Tongue (tissue), 2 donors: ENCODE measurements around the gene CLDN19. TPM values are rescaled to one million over a fixed set of nuclear protein-coding genes. Genes with fewer than 3 reads are reported as not detected.

Experiments used
- DNase-seq: peaks from one replicate; pipeline ENCODE4 v3.0.0-alpha.2; 2015
- total RNA-seq: library from RNA; depleted of rRNA; stranded (reverse); fragments of >200 nt; gene quantifications from one replicate; pipeline ENCODE4 v1.2.3, GENCODE V29; 2014

CLDN19 gene
- total RNA-seq, 1 donor from 2014 or later, result 2.8 TPM

GRCh38 chr1:42700006-42700405 is 40.0 kb downstream of the CLDN19 start:
- no peak for DNase-seq

- DNase-seq, result no peak
Observed at GRCh38 chr1:42698081-42698813, 41.8 kb downstream of the CLDN19 start.

- no peak for DNase-seq
Observed at GRCh38 chr1:42692911-42693310, 47.1 kb downstream of the CLDN19 start.

- DNase-seq, result no peak
Observed at GRCh38 chr1:42692461-42692860, 47.6 kb downstream of the CLDN19 start.

- no peak for DNase-seq
Observed at GRCh38 chr1:42691157-42691498, 48.9 kb downstream of the CLDN19 start.

GRCh38 chr1:42690477-42691156 is 49.4 kb downstream of the CLDN19 start:
- DNase-seq, result no peak

- DNase-seq, result no peak
Observed at GRCh38 chr1:42689912-42690311, 50.1 kb downstream of the CLDN19 start.

- DNase-seq, result no peak
Observed at GRCh38 chr1:42686418-42686817, 53.6 kb downstream of the CLDN19 start.

GRCh38 chr1:42684139-42684538 is 55.9 kb downstream of the CLDN19 start:
- no peak for DNase-seq

Other genes with a start within 250 kb of the CLDN19 start
- 28.9 TPM for gene PPIH, start 81.8 kb downstream of the CLDN19 start, total RNA-seq
- gene YBX1, start 57.8 kb downstream of the CLDN19 start, total RNA-seq, result 557 TPM
- gene P3H1, start 26.8 kb upstream of the CLDN19 start, total RNA-seq, result 54.8 TPM
- gene C1orf50, start 27.0 kb upstream of the CLDN19 start, total RNA-seq, result 5.9 TPM
- not detected for gene TMEM269, start 44.8 kb upstream of the CLDN19 start, total RNA-seq
- gene ERMAP, start 76.9 kb upstream of the CLDN19 start, total RNA-seq, result 14.1 TPM
- 23.3 TPM for gene SVBP, start 77.2 kb upstream of the CLDN19 start, total RNA-seq
- gene ZNF691, start 106.4 kb upstream of the CLDN19 start, total RNA-seq, result 12.8 TPM
- 124 TPM for gene SLC2A1, start 218.6 kb upstream of the CLDN19 start, total RNA-seq